ENCODE data around the gene ELOVL2. TPM values are rescaled to one million over a fixed set of nuclear protein-coding genes. Genes with fewer than 3 reads are reported as not detected.
A peak's percentile ranks its signal among the peaks of the same experiment; 100 is the strongest.

The ELOVL2 gene
- total RNA-seq, 1 donor from 2014 or later: under 0.01 TPM

DNA sequence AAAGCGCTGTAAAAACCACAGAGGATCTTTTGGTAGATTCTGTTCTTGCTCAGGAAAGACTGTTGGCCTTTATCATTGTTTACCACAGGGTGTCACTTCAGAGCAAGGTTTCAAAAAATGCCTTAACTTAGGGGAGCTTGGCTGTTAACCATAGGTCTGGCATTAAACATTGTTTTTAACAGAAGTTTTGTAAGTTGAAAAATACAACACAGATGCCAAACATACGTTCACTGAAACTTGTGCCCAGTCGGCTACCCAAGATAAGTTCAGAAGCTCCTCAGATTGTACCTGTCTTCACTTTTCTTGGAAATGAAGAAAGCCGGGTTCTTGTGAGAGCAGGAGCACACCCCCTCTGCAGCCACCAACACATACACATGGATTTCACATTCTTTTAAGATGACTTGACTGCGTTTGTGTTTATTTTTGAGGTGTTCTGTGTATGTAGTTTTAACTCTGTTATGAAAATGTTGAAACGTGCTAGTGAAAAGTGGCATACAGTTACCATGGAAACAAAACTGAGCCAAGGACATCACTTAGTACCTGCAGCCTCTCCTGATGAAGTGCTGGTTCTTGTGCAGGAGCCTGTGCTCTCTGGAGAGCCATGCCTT is 92.3 kb downstream of the ELOVL2 start:
- TF ChIP-seq CTCF (IDR thresholded peaks at IDR 0.05; ENCODE audit: insufficient read depth, low read length, severe bottlenecking): peak; percentile 56
- DNase-seq (ENCODE audit: low read depth) (peak; percentile 71), FAIRE-seq (no peak)
- H3K27me3 ChIP-seq (ENCODE audit: control insufficient read depth, insufficient read depth, low read length): no peaks in the 10 kb centered on the region
- H3K4me3 ChIP-seq (ENCODE audit: low read depth, low read length): no peak overlapping the region
- no peaks in the 10 kb centered on the region for H3K36me3 ChIP-seq (ENCODE audit: control insufficient read depth, insufficient read depth, low read length)

GRCh38 chr6:10949579-10950490 is 94.3 kb downstream of the ELOVL2 start:
- no peak for DNase-seq (ENCODE audit: low read depth)
- Histone ChIP-seq H3K4me3 (ENCODE audit: low read depth, low read length) (no peak overlapping the region), H3K27me3 (ENCODE audit: control insufficient read depth, insufficient read depth, low read length) (no peaks in the 10 kb centered on the region), H3K36me3 (ENCODE audit: control insufficient read depth, insufficient read depth, low read length) (no peaks in the 10 kb centered on the region)
- no peak for FAIRE-seq
- no peak for TF ChIP-seq CTCF (IDR thresholded peaks at IDR 0.05; ENCODE audit: insufficient read depth, low read length, severe bottlenecking)

GRCh38 chr6:10947966-10948365 is 96.1 kb downstream of the ELOVL2 start:
- no peak for FAIRE-seq
- Histone ChIP-seq H3K4me3 (ENCODE audit: low read depth, low read length) (no peak overlapping the region), H3K27me3 (ENCODE audit: control insufficient read depth, insufficient read depth, low read length) (no peaks in the 10 kb centered on the region), H3K36me3 (ENCODE audit: control insufficient read depth, insufficient read depth, low read length) (no peaks in the 10 kb centered on the region)
- DNase-seq (ENCODE audit: low read depth): no peak
- no peak for TF ChIP-seq CTCF (IDR thresholded peaks at IDR 0.05; ENCODE audit: insufficient read depth, low read length, severe bottlenecking)

DNA sequence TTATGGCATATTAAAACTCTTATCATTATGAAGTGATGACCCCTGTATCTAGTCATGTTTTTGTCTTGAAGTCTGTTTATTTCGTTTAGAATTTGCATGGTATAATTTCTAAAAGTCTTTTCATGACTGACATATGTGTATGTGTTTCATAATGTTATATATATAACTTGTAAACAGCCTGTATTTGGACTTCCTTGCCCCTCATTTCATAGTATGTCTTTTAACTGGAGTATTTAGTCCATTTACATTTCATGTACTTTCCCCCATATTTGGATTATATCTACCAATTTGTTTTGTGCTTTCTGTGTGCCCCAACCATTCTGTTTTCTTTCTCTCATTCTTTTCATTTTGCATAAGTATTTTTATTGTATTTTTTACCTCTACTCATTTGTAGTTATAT is 98.3 kb downstream of the ELOVL2 start:
- DNase-seq (ENCODE audit: low read depth) (no peak), FAIRE-seq (no peak)
- no peaks in the 10 kb centered on the region for H3K27me3 ChIP-seq (ENCODE audit: control insufficient read depth, insufficient read depth, low read length)
- H3K36me3 ChIP-seq (ENCODE audit: control insufficient read depth, insufficient read depth, low read length): no peaks in the 10 kb centered on the region
- H3K4me3 ChIP-seq (ENCODE audit: low read depth, low read length): no peak overlapping the region
- no peak for TF ChIP-seq CTCF (IDR thresholded peaks at IDR 0.05; ENCODE audit: insufficient read depth, low read length, severe bottlenecking)

- no peak for DNase-seq (ENCODE audit: low read depth)
- H3K4me3 ChIP-seq (ENCODE audit: low read depth, low read length): no peak overlapping the region
- no peaks in the 10 kb centered on the region for H3K36me3 ChIP-seq (ENCODE audit: control insufficient read depth, insufficient read depth, low read length)
- no peaks in the 10 kb centered on the region for H3K27me3 ChIP-seq (ENCODE audit: control insufficient read depth, insufficient read depth, low read length)
- no peak for FAIRE-seq
- TF ChIP-seq CTCF (IDR thresholded peaks at IDR 0.05; ENCODE audit: insufficient read depth, low read length, severe bottlenecking): no peak
These were observed 104.3 kb downstream of the ELOVL2 start for GRCh38 chr6:10939840-10940239.

Data from bronchial epithelial cell (primary cell).